Fibroblast of pulmonary artery (primary cell): ENCODE data around the gene KCNH6.

Experiments used
- DNase-seq: peaks from one replicate; pipeline ENCODE4 v3.0.0-alpha.2; 2010; ENCODE audit warnings: low read depth
- H3K4me3 ChIP-seq: replicated peaks from 2 replicates; pipeline ENCODE4 v1.5.1; 2011; ENCODE audit warnings: low read depth, mild to moderate bottlenecking, control low read depth, low read length, moderate library complexity
- CTCF ChIP-seq: IDR thresholded peaks from 2 replicates; pipeline ENCODE4 v1.5.1; 2011; ENCODE audit warnings: mild to moderate bottlenecking, control low read depth, low read length, inconsistent platforms; ENCODE audit errors: missing control alignments

The KCNH6 gene

GRCh38 chr17:63481488-63481870, 41.7 kb upstream of the KCNH6 start:
- no peak for TF ChIP-seq CTCF
- H3K4me3 ChIP-seq = no peak overlapping the region
- no peak for DNase-seq

GRCh38 chr17:63482509-63482908, 40.6 kb upstream of the KCNH6 start:
- no peak overlapping the region for H3K4me3 ChIP-seq
- no peak for TF ChIP-seq CTCF
- DNase-seq = no peak

DNA sequence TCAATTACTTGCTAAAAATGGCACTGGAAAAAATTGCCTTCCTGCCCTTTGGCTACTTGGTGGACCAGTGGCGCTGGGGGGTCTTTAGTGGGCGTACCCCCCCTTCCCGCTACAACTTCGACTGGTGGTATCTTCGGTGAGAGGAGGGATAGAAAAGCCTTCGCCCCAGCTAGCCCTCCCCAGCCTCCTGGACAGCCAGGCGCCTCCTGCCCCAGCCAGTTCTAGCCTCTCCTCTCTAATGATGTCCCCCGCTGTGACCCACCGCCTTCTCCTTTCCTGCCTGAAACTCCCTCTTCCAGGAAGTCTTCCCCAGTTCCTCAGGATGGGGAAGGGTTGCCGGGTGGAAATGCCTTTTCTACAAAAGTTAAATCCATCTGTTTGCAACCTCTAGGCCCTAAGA, 40.1 kb upstream of the KCNH6 start:
- no peak for DNase-seq
- TF ChIP-seq CTCF = no peak
- H3K4me3 ChIP-seq = no peak overlapping the region

- no peak overlapping the region for H3K4me3 ChIP-seq
- no peak for TF ChIP-seq CTCF
- no peak for DNase-seq
These were observed 39.2 kb upstream of the KCNH6 start for GRCh38 chr17:63483655-63484575.

DNA sequence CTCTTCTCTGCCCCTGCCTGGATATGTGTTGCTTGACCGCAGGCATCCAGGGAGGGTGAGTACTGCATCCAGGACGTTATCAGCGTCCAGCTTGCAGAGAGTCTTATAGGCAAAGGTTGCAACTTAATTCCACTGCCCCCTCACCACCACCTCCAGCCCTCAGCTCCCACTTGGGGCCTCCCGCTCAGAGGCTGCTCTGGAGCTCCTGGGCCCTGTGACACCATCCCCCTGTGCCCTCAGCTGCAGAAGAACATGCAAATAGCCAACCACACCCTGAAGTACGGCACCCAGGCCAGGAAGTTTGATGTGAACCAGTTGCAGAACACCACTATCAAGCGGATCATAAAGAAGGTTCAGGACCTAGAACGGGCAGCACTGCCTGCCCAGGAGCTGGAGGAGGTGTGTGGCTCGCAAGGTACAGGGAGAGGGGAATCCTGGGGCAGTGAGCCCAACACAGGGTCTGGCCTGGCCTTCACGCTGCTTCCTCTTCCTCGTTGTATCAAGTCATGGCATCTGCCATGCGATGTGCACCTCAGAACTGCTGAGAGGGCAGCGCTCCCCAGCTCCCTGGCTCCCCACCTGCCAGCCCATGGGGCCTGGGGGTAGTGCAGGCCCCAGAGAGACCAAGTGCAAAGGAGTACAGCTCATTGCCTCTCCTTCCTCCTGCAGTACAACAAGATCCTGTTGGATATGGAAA, 36.7 kb upstream of the KCNH6 start:
- TF ChIP-seq CTCF = no peak
- no peak overlapping the region for H3K4me3 ChIP-seq
- DNase-seq = no peak

DNA sequence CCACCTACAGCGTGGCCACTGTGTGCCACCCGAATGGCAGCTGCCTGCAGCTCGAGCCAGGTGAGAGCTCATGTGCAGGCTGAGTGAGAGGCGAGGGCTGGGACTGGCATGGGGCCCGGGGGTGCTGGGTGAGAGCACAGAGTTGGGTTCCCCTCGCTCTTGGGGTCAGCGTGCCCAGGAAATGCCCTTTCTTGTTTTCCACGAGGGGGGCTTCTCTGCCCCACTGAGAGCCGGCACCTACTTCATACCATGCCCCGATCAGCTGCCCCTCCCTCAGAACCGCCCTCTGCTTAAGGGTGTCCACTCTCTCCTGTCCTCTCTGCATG, 36.2 kb upstream of the KCNH6 start:
- H3K4me3 ChIP-seq = no peak overlapping the region
- no peak for TF ChIP-seq CTCF
- no peak for DNase-seq

DNA sequence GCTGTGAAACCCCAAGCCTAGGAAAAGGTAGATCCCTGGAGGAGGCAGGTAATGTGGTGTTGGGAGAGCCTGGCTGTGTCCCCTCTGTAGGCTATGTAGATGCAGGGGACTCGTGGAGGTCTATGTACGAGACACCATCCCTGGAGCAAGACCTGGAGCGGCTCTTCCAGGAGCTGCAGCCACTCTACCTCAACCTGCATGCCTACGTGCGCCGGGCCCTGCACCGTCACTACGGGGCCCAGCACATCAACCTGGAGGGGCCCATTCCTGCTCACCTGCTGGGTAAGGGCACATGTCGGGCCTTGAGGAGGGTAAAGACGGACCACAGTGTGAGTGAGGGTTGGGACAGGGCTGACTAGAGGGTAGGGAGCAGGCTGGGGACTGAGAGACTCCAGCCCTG, 34.3 kb upstream of the KCNH6 start:
- no peak overlapping the region for H3K4me3 ChIP-seq
- no peak for DNase-seq
- no peak for TF ChIP-seq CTCF
